ENCODE results near the gene RAD51B. TPM values are rescaled to one million over a fixed set of nuclear protein-coding genes. Genes with fewer than 3 reads are reported as not detected.

Gene RAD51B
- total and polyA plus RNA-seq, 8 donors: 1.8 to 30.7 (median 15.3) TPM

DNA sequence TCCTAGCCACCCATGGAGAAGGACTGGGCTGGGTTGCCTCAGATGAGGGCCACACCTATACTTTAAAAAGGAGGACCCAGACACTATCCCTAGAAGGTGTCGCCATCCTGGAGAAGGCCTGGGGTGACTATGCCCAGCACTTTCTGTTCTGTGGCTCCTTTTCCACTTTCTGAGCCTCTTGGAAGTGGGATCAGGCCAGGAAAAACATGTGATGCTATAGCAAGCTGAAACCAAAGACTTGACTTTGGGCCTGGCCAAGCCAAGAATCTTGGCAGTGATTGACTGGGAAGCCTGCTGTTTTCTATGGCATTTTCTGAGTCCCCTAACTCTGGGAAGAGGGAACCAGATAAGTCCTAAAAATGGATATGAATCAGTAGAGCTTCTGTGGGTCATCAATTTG lies 641.0 kb downstream of the RAD51B start:
- Histone ChIP-seq H3K36me3 (no peaks in the 10 kb centered on the region), H3K27me3 (no peaks in the 10 kb centered on the region), H3K9me3 (peaks cover 0 to 4% (median 0%) of the 10 kb centered on the region in 4 donors), H3K4me3 (no peak overlapping the region), H3K4me1 (peaks cover 19 to 36% (median 27%) of the 10 kb centered on the region in 4 donors), H3K27ac (peak overlapping the region in 4 of 5 donors; percentile 54 to 82 (median 60))
- TF ChIP-seq POLR2AphosphoS5 (IDR thresholded peaks at IDR 0.05): no peak
- no peak for TF ChIP-seq POLR2A (IDR thresholded peaks at IDR 0.05)
- TF ChIP-seq EP300 (IDR thresholded peaks at IDR 0.05): no peak
- no peak for TF ChIP-seq CTCF (IDR thresholded peaks at IDR 0.05)
- intact Hi-C loops (cut with DNase I; ENCODE audit: low total_unique reads): no loop called here
- WGBS, 5 donors: 91 to 100% (median 94%) methylated on average over 1 of the region's 1 CpG
- DNase-seq: no peak

GRCh38 chr14:68461086-68461485 lies 641.5 kb downstream of the RAD51B start:
- Histone ChIP-seq H3K27me3 (no peaks in the 10 kb centered on the region), H3K4me1 (peaks cover 19 to 39% (median 27%) of the 10 kb centered on the region in 4 donors), H3K4me3 (no peak overlapping the region), H3K36me3 (no peaks in the 10 kb centered on the region), H3K9me3 (no peaks in the 10 kb centered on the region), H3K27ac (peak overlapping the region in 2 of 5 donors; percentile 60 to 82)
- no peak for DNase-seq
- intact Hi-C loops (cut with DNase I; ENCODE audit: low total_unique reads): no loop called here
- WGBS, 5 donors: 66 to 95% (median 88%) methylated on average over 4 of the region's 4 CpGs
- no peak for TF ChIP-seq POLR2AphosphoS5 (IDR thresholded peaks at IDR 0.05)
- no peak for TF ChIP-seq CTCF (IDR thresholded peaks at IDR 0.05)
- no peak for TF ChIP-seq EP300 (IDR thresholded peaks at IDR 0.05)
- TF ChIP-seq POLR2A (IDR thresholded peaks at IDR 0.05): no peak

DNA sequence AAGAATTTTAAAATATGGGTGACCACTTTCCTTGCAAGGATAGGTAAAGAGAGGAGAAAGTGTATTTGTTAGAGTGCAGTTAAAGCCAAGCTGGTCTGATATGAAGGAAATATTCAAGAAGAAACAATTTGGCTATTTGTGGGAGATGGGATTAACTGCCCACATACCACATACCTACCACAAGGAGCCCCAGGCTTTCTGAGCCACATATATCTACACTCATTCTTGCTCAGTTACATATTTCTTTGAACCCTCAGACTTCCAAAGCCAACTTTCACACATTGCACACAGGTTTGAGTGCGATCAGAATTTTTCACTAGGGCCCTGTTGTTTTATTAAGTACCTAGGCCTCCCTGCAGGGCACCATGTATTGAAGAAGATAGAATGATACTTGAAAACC lies 643.1 kb downstream of the RAD51B start:
- H3K27me3 ChIP-seq: no peaks in the 10 kb centered on the region
- intact Hi-C loops (cut with DNase I; ENCODE audit: low total_unique reads): no loop called here
- 90 to 100% (median 96%) methylated on average over 1 of the region's 1 CpG for WGBS, 5 donors
- H3K36me3 ChIP-seq: no peaks in the 10 kb centered on the region
- H3K9me3 ChIP-seq: no peaks in the 10 kb centered on the region
- TF ChIP-seq POLR2AphosphoS5 (IDR thresholded peaks at IDR 0.05) (no peak), CTCF (IDR thresholded peaks at IDR 0.05) (no peak), EP300 (IDR thresholded peaks at IDR 0.05) (no peak), POLR2A (IDR thresholded peaks at IDR 0.05) (no peak)
- no peak overlapping the region for H3K4me3 ChIP-seq
- H3K27ac ChIP-seq: no peak overlapping the region
- H3K4me1 ChIP-seq: peaks cover 19 to 50% (median 32%) of the 10 kb centered on the region in 4 donors
- DNase-seq: no peak

DNA sequence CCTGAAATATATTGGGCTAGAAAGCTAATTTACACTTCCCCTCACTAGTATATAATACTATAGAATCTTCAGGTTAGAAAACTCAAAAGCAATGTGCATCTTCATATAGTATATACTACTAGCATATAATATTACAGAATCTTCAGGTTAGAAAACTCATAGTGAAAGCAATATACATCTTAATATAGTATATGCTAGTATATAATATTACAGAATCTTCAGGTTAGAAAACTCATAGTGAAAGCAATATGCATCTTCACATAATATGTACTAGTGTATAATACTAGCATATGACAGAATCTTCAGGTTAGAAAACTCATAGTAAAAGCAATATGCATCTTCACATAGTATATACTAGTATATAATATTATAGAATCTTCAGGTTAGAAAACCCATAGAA lies 643.7 kb downstream of the RAD51B start:
- no peaks in the 10 kb centered on the region for H3K36me3 ChIP-seq
- no peaks in the 10 kb centered on the region for H3K27me3 ChIP-seq
- peaks cover 19 to 53% (median 33%) of the 10 kb centered on the region in 4 donors for H3K4me1 ChIP-seq
- no peaks in the 10 kb centered on the region for H3K9me3 ChIP-seq
- no peak for TF ChIP-seq POLR2AphosphoS5 (IDR thresholded peaks at IDR 0.05)
- no peak for TF ChIP-seq EP300 (IDR thresholded peaks at IDR 0.05)
- TF ChIP-seq CTCF (IDR thresholded peaks at IDR 0.05): no peak
- TF ChIP-seq POLR2A (IDR thresholded peaks at IDR 0.05): no peak
- intact Hi-C loops (cut with DNase I; ENCODE audit: low total_unique reads): no loop called here
- DNase-seq: no peak
- no peak overlapping the region for H3K27ac ChIP-seq
- H3K4me3 ChIP-seq: no peak overlapping the region
